Measurements from ENCODE around the gene EHF. TPM values are rescaled to one million over a fixed set of nuclear protein-coding genes. Genes with fewer than 3 reads are reported as not detected.

EHF gene
- total and polyA plus RNA-seq, 9 of the 15 experiments (the other 6 are each of a cell fraction or from before 2014, with no cell fraction given): 0.04 to 0.54 (median 0.37) TPM

DNA sequence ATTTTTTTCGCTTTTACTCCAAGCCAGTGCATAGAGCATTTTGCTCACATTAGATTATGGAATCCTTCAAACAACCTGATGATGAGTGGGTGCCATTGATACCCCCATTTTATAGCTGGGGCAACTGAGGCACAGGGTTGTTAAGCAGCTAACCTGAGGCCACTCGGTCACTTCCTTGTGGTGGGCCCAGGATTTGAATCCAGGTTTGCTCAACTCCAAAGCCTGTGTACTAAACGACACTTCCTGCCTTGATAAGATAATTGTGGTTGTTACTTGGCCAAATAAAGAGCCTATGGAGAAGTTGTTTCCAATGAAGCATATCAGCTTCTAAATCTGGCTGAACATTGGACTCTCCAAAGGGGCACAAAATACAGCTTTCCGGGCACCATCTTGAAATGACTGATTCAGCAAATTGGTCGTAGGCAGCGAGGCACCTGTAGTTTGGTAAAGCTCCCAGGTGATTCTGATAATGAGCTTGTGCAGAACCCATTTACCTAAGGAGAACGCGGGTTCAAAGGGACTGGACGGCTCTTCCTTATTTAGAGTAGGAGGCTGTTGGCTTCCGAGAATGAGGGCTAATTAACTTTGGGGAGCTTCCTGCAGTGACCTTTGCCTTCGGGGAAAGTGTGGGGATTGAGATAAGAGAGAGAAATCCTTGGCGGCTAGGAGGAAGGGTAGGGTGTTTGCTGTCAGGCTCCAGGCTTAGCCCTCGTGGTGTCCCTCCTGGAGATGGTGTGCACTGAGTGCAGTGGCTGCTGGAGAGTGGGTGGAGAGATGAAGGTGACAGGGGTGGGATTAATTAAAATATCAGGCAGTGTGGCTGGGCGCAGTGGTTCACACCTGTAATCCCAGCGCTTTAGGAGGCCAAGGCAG lies 17.5 kb upstream of the EHF start (continued):
- TF ChIP-seq, protein P1, sequence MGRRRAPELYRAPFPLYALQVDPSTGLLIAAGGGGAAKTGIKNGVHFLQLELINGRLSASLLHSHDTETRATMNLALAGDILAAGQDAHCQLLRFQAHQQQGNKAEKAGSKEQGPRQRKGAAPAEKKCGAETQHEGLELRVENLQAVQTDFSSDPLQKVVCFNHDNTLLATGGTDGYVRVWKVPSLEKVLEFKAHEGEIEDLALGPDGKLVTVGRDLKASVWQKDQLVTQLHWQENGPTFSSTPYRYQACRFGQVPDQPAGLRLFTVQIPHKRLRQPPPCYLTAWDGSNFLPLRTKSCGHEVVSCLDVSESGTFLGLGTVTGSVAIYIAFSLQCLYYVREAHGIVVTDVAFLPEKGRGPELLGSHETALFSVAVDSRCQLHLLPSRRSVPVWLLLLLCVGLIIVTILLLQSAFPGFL (CRISPR knock-in tag; IDR thresholded peaks at IDR 0.05): no peak
- TF ChIP-seq SMAD3 (CRISPR knock-in tag; conservative IDR thresholded peaks at IDR 0.05): no peak
- TF ChIP-seq NFATC3 (IDR thresholded peaks at IDR 0.05): peak; percentile 59; the same call in 1 of the 2 replicates
- TF ChIP-seq PHF21A (IDR thresholded peaks at IDR 0.05; ENCODE audit: borderline replicate concordance, low read depth): peak; percentile 86; the same call in 1 of the 2 replicates
- TF ChIP-seq, protein P2, sequence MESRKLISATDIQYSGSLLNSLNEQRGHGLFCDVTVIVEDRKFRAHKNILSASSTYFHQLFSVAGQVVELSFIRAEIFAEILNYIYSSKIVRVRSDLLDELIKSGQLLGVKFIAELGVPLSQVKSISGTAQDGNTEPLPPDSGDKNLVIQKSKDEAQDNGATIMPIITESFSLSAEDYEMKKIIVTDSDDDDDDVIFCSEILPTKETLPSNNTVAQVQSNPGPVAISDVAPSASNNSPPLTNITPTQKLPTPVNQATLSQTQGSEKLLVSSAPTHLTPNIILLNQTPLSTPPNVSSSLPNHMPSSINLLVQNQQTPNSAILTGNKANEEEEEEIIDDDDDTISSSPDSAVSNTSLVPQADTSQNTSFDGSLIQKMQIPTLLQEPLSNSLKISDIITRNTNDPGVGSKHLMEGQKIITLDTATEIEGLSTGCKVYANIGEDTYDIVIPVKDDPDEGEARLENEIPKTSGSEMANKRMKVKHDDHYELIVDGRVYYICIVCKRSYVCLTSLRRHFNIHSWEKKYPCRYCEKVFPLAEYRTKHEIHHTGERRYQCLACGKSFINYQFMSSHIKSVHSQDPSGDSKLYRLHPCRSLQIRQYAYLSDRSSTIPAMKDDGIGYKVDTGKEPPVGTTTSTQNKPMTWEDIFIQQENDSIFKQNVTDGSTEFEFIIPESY (CRISPR knock-in tag; IDR thresholded peaks at IDR 0.05): peak; percentile 44
- peak; percentile 83; the same call in 1 of the 2 replicates for TF ChIP-seq CBX1 (IDR thresholded peaks at IDR 0.05; ENCODE audit: low read depth)
- no peak for TF ChIP-seq HMG20B (CRISPR knock-in tag; IDR thresholded peaks at IDR 0.05)
- peak; percentile 84 for TF ChIP-seq TARDBP (IDR thresholded peaks at IDR 0.05)
- TF ChIP-seq TFAM (CRISPR knock-in tag; conservative IDR thresholded peaks at IDR 0.05): no peak
- TF ChIP-seq SRSF1 (IDR thresholded peaks at IDR 0.05; ENCODE audit: low read depth, low read length): no peak
- TF ChIP-seq SRSF9 (IDR thresholded peaks at IDR 0.05; ENCODE audit: borderline replicate concordance, low read depth, low read length): no peak
- no peak for TF ChIP-seq POLR2AphosphoS2 (IDR thresholded peaks at IDR 0.05; ENCODE audit: low read length)
- TF ChIP-seq SMAD4 (CRISPR knock-in tag; conservative IDR thresholded peaks at IDR 0.05): peak; percentile 71; the same call in 1 of the 2 replicates
- TF ChIP-seq NONO (IDR thresholded peaks at IDR 0.05; ENCODE audit: low read depth in 2 of 2, low read length in 1 of 2): 0 out of 4 replicates have a peak, but pooled peaks of 1 of the 2 experiments have one; percentile 22
- TF ChIP-seq, protein P3, sequence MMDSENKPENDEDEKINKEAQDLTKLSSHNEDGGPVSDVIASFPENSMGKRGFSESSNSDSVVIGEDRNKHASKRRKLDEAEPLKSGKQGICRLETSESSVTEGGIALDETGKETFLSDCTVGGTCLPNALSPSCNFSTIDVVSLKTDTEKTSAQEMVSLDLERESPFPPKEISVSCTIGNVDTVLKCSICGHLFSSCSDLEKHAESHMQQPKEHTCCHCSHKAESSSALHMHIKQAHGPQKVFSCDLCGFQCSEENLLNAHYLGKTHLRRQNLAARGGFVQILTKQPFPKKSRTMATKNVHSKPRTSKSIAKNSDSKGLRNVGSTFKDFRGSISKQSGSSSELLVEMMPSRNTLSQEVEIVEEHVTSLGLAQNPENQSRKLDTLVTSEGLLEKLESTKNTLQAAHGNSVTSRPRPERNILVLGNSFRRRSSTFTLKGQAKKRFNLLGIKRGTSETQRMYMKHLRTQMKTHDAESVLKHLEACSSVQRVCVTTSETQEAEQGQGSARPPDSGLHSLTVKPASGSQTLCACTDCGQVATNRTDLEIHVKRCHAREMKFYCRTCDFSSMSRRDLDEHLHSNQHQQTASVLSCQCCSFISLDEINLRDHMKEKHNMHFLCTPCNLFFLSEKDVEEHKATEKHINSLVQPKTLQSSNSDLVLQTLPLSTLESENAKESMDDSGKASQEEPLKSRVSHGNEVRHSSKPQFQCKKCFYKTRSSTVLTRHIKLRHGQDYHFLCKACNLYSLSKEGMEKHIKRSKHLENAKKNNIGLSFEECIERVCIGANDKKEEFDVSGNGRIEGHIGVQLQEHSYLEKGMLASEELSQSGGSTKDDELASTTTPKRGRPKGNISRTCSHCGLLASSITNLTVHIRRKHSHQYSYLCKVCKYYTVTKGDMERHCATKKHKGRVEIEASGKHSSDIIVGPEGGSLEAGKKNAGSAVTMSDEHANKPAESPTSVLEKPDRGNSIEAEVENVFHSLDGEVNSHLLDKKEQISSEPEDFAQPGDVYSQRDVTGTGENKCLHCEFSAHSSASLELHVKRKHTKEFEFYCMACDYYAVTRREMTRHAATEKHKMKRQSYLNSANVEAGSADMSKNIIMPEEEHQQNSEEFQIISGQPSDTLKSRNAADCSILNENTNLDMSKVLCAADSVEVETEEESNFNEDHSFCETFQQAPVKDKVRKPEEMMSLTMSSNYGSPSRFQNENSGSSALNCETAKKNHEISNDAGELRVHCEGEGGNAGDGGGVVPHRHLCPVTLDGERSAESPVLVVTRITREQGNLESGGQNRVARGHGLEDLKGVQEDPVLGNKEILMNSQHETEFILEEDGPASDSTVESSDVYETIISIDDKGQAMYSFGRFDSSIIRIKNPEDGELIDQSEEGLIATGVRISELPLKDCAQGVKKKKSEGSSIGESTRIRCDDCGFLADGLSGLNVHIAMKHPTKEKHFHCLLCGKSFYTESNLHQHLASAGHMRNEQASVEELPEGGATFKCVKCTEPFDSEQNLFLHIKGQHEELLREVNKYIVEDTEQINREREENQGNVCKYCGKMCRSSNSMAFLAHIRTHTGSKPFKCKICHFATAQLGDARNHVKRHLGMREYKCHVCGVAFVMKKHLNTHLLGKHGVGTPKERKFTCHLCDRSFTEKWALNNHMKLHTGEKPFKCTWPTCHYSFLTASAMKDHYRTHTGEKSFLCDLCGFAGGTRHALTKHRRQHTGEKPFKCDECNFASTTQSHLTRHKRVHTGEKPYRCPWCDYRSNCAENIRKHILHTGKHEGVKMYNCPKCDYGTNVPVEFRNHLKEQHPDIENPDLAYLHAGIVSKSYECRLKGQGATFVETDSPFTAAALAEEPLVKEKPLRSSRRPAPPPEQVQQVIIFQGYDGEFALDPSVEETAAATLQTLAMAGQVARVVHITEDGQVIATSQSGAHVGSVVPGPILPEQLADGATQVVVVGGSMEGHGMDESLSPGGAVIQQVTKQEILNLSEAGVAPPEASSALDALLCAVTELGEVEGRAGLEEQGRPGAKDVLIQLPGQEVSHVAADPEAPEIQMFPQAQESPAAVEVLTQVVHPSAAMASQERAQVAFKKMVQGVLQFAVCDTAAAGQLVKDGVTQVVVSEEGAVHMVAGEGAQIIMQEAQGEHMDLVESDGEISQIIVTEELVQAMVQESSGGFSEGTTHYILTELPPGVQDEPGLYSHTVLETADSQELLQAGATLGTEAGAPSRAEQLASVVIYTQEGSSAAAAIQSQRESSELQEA (IDR thresholded peaks at IDR 0.05; ENCODE audit: low read depth): no peak
- TF ChIP-seq NCOA1 (IDR thresholded peaks at IDR 0.05; ENCODE audit: low read depth): peak; percentile 82; the same call in 1 of the 2 replicates
- no peak for TF ChIP-seq BDP1 (IDR thresholded peaks at IDR 0.05; ENCODE audit: insufficient read depth, insufficient read length)

Data from K562 (cell line).